ENCODE results near the gene ITGAE.
A peak's percentile ranks its signal among the peaks of the same experiment; 100 is the strongest.
"Not testable (repeated sequence)": the region's sequence is repeated elsewhere in the genome, so short reads cannot be mapped to it uniquely, and the experiment has no call there.

ITGAE gene

GRCh38 chr17:3800362-3801271, at the start of gene ITGAE:
Gene ITGAE, minus strand, starts transcription at chr17:3801188. Its CDS starts 44 bp downstream, at chr17:3801144.
- no peak for TF ChIP-seq CTCF (conservative IDR thresholded peaks at IDR 0.05; ENCODE audit: low read depth, low read length)
- DNase-seq (ENCODE audit: low read depth), result no peak
- H3K4me3 ChIP-seq (ENCODE audit: low read depth, low read length), result no peak within 1 kb of the TSS

GRCh38 chr17:3848229-3848835, 47.3 kb upstream of the ITGAE start:
- TF ChIP-seq CTCF (conservative IDR thresholded peaks at IDR 0.05; ENCODE audit: low read depth, low read length), result no peak
- no peak for DNase-seq (ENCODE audit: low read depth)
- no peak overlapping the region for H3K4me3 ChIP-seq (ENCODE audit: low read depth, low read length)

GRCh38 chr17:3847165-3847670, 46.2 kb upstream of the ITGAE start:
- TF ChIP-seq CTCF (conservative IDR thresholded peaks at IDR 0.05; ENCODE audit: low read depth, low read length), result no peak
- H3K4me3 ChIP-seq (ENCODE audit: low read depth, low read length), result no peak overlapping the region
- no peak for DNase-seq (ENCODE audit: low read depth)

- peak overlapping the region; percentile 24 for H3K4me3 ChIP-seq (ENCODE audit: low read depth, low read length)
- no peak for DNase-seq (ENCODE audit: low read depth)
- no peak for TF ChIP-seq CTCF (conservative IDR thresholded peaks at IDR 0.05; ENCODE audit: low read depth, low read length)
Measured at GRCh38 chr17:3846437-3847164, 45.6 kb upstream of the ITGAE start.

GRCh38 chr17:3845621-3846436, 44.8 kb upstream of the ITGAE start, which contains the start of gene NCBP3:
Gene NCBP3, minus strand, starts transcription at chr17:3846246. Its CDS starts 23 bp downstream, at chr17:3846223.
- H3K4me3 ChIP-seq (ENCODE audit: low read depth, low read length), result peak within 1 kb of the TSS; percentile 93
- peak; percentile 95 for DNase-seq (ENCODE audit: low read depth)
- peak; percentile 73 for TF ChIP-seq CTCF (conservative IDR thresholded peaks at IDR 0.05; ENCODE audit: low read depth, low read length)

- peak; percentile 30 for DNase-seq (ENCODE audit: low read depth)
- TF ChIP-seq CTCF (conservative IDR thresholded peaks at IDR 0.05; ENCODE audit: low read depth, low read length), result no peak
- peak overlapping the region; percentile 93 for H3K4me3 ChIP-seq (ENCODE audit: low read depth, low read length)
Measured at GRCh38 chr17:3845291-3845620, 44.3 kb upstream of the ITGAE start.

- not testable (repeated sequence) for H3K4me3 ChIP-seq (ENCODE audit: low read depth, low read length); DNase-seq (ENCODE audit: low read depth)
Measured at GRCh38 chr17:3844556-3844955, 43.6 kb upstream of the ITGAE start.

All from choroid plexus epithelial cell (primary cell).